GM21717 (cell line): ENCODE measurements around the gene GRHPR.
"Not testable (repeated sequence)": the region's sequence is repeated elsewhere in the genome, so short reads cannot be mapped to it uniquely, and the experiment has no call there.

Source experiments
- ATAC-seq: cut with Tn5 transposase; IDR thresholded peaks from one replicate; pipeline ENCODE4 v1.9.1; 2021; ENCODE audit warnings: mild to moderate bottlenecking, moderate library complexity; ENCODE audit not compliant: unreplicated experiment

Gene GRHPR

GRCh38 chr9:37474438-37474837 is 51.9 kb downstream of the GRHPR start:
- ATAC-seq: no peak

- ATAC-seq: no peak
These were observed 54.4 kb downstream of the GRHPR start for GRCh38 chr9:37476930-37477329.

GRCh38 chr9:37477443-37477842 is 54.9 kb downstream of the GRHPR start:
- not testable (repeated sequence) for ATAC-seq

- ATAC-seq: not testable (repeated sequence)
These were observed 55.6 kb downstream of the GRHPR start for GRCh38 chr9:37477987-37478619.

- ATAC-seq: no peak
These were observed 58.3 kb downstream of the GRHPR start for GRCh38 chr9:37480759-37481158.

- ATAC-seq: peak; percentile 92
These were observed 63.1 kb downstream of the GRHPR start, which contains the start of gene POLR1E for GRCh38 chr9:37485389-37486255. Gene POLR1E (plus strand): TSS chr9:37485948. CDS start chr9:37486048, 100 bp downstream.

GRCh38 chr9:37486256-37486615 is 63.7 kb downstream of the GRHPR start:
- no peak for ATAC-seq
